GM12878 (cell line): ENCODE data around the gene PLXNA2. TPM values are rescaled to one million over a fixed set of nuclear protein-coding genes. Genes with fewer than 3 reads are reported as not detected.

Source experiments
- ATAC-seq: fragments of 200-7000 bp; cut with Tn5 transposase; 3 replicates; pipeline ENCODE4 v1.9.1; 2020; ENCODE audit warnings: mild to moderate bottlenecking, moderate library complexity
- BruUV-seq: library from RNA; stranded (reverse); fragments of 400-500 nt; replicated peaks from 2 replicates; lab custom pipeline; 2021; lab: Mats Ljungman, UMichigan
- CTCF ChIA-PET: fragments of 300-600 bp; sonication (Branson Sonifier 250); formaldehyde crosslinking; extraction: SDS; loops from one replicate; lab custom pipeline; 2021; ENCODE audit warnings: inconsistent platforms; lab: Yijun Ruan, JAX
- POLR2A ChIA-PET: fragments of 350-600 bp; formaldehyde crosslinking; extraction: SDS; loops from one replicate; lab custom pipeline; 2021; ENCODE audit warnings: inconsistent platforms; lab: Charles Lee
- RAD21 ChIA-PET: fragments of 300-600 bp; sonication (Branson Sonifier 250); formaldehyde crosslinking; loops from one replicate; lab custom pipeline; 2023; ENCODE audit warnings: antibody characterized with exemption; ENCODE audit not compliant: unreplicated experiment; lab: Charles Lee
- SMC1A ChIA-PET: fragments of 300-600 bp; sonication (Branson Sonifier 250); formaldehyde crosslinking; loops from one replicate; lab custom pipeline; 2023; ENCODE audit not compliant: unreplicated experiment, uncharacterized antibody; lab: Charles Lee
- DNase-seq: peaks from one replicate; pipeline ENCODE4 v3.0.0-alpha.2; 2011; ENCODE audit warnings: low read depth, low spot score
- FAIRE-seq: peaks from 3 replicates; lab custom pipeline; 2011; peaks lifted over from hg19 to GRCh38; lab: Jason Lieb, UNC
- H2AFZ ChIP-seq: 2 replicates; pipeline ENCODE4 v1.6.0; 2011; ENCODE audit warnings: low read depth, low read length, control low read depth; ENCODE audit not compliant: control insufficient read depth
- H3K27ac ChIP-seq: 2 replicates; pipeline ENCODE4 v1.5.1; 2011; ENCODE audit warnings: control low read depth; ENCODE audit not compliant: control insufficient read depth, insufficient read depth
- H3K27me3 ChIP-seq, 2 experiments: replicated peaks in 1 of 2; 2 replicates each; pipeline versions ENCODE4 v1.6.0 to v1.6.1; 2011; ENCODE audit warnings: low read length in 1 of 2; ENCODE audit not compliant: control insufficient read depth in 2 of 2, insufficient read depth in 2 of 2
- H3K36me3 ChIP-seq, 2 experiments: 2 replicates each; pipeline ENCODE4 v1.5.1; 2011; ENCODE audit warnings: low read length in 1 of 2; ENCODE audit not compliant: control insufficient read depth in 2 of 2, insufficient read depth in 2 of 2
- H3K4me1 ChIP-seq: 2 replicates; pipeline ENCODE4 v1.6.1; 2011; ENCODE audit warnings: mild to moderate bottlenecking, low read length, moderate library complexity, mixed read lengths; ENCODE audit not compliant: control insufficient read depth, insufficient read depth
- H3K4me2 ChIP-seq: 2 replicates; pipeline ENCODE4 v1.6.0; 2011; ENCODE audit warnings: control low read depth; ENCODE audit not compliant: control insufficient read depth, insufficient read depth
- H3K4me3 ChIP-seq: fragments of 200-600 bp; sonication (generic); 2 replicates; pipeline ENCODE4 v1.5.1; 2016
- H3K79me2 ChIP-seq: 2 replicates; pipeline ENCODE4 v1.6.0; 2011; ENCODE audit warnings: low read length; ENCODE audit not compliant: control insufficient read depth, insufficient read depth
- H3K9ac ChIP-seq: 2 replicates; pipeline ENCODE4 v1.8.0; 2011; ENCODE audit warnings: low read length, control low read depth, mixed read lengths; ENCODE audit not compliant: control insufficient read depth, insufficient read depth
- H3K9me3 ChIP-seq: replicated peaks from 3 replicates; pipeline ENCODE4 v1.5.1; 2011; ENCODE audit warnings: mild to moderate bottlenecking, low read length; ENCODE audit not compliant: control insufficient read depth, insufficient read depth
- H4K20me1 ChIP-seq: 2 replicates; pipeline ENCODE4 v1.6.0; 2011; ENCODE audit not compliant: control insufficient read depth, insufficient read depth
- CBX5 ChIP-seq: sonication (generic); IDR thresholded peaks from 2 replicates; pipeline ENCODE4 v1.6.1; 2016; ENCODE audit warnings: low read depth, moderate library complexity, mild to moderate bottlenecking, inconsistent platforms
- EZH2 ChIP-seq: IDR thresholded peaks from 2 replicates; pipeline ENCODE4 v1.6.1; 2012; ENCODE audit warnings: low read depth, mild to moderate bottlenecking, control low read depth, inconsistent platforms, low read length, borderline replicate concordance; ENCODE audit not compliant: control insufficient read depth
- YBX1 ChIP-seq: fragments of 450-650 bp; IDR thresholded peaks from 2 replicates; pipeline ENCODE4 v1.6.1; 2016; ENCODE audit warnings: antibody characterized with exemption
- ZNF217 ChIP-seq: fragments of 450-650 bp; IDR thresholded peaks from 2 replicates; pipeline ENCODE4 v1.6.1; 2017; ENCODE audit warnings: antibody characterized with exemption, mild to moderate bottlenecking
- ZNF384 ChIP-seq: IDR thresholded peaks from 2 replicates; pipeline ENCODE4 v1.6.1; 2012; ENCODE audit warnings: low read depth, mild to moderate bottlenecking, low read length, improper control_type of control experiment, borderline replicate concordance
- WGBS: methylation state at CpG from one replicate; pipeline ENCODE4 v1.1.6; 2016; ENCODE audit warnings: low lambda C conversion rate; ENCODE audit not compliant: insufficient replicate concordance, insufficient coverage; ENCODE audit errors: missing lambda C conversion rate; 5-methylcytosine and 5-hydroxymethylcytosine counted together
- in situ Hi-C: fragments of 300-500 bp; cut with MboI; formaldehyde crosslinking; loops from 9 replicates; pipeline ENCODE4 v1.14.3; 2018; ENCODE audit warnings: mixed read lengths
- intact Hi-C: fragments of 100-400 bp; cut with micrococcal nuclease; formaldehyde crosslinking; loops from one replicate; pipeline ENCODE4 v1.14.2; 2022; ENCODE audit not compliant: unreplicated experiment
- polyA plus RNA-seq, 11 experiments: library from polyadenylated mRNA; depleted of rRNA in 4 of 11; unstranded in 6 of 11; stranded (reverse) in 5 of 11; fragments of >200 nt; fragmentation: Nextera tagmentation in 4 of 11; fragmentation: Illumina TruSeq in 1 of 11; extraction: Ambion mirVana in 4 of 11; extraction: Trizol in 1 of 11; gene quantifications; 1 replicate in 1 of 11; 2 replicates in 10 of 11; pipeline versions ENCODE4 v1.2.1 to v1.2.3, GENCODE V29; 2011 to 2016; ENCODE audit warnings: inconsistent platforms in 2 of 11, missing spikeins in 2 of 11, low read depth in 1 of 11
- total RNA-seq, 4 experiments: library from RNA; depleted of rRNA in 3 of 4; stranded (reverse); fragments of >200 nt in 3 of 4; fragmentation: Illumina TruSeq in 1 of 4; extraction: Trizol in 1 of 4; gene quantifications; 2 replicates each; pipeline versions ENCODE4 v1.2.1 to v1.2.3, GENCODE V29; 2013 to 2021
- TF ChIP-seq, protein P1 (sequence below): IDR thresholded peaks from 2 replicates; pipeline ENCODE4 v1.6.1; 2011; ENCODE audit warnings: borderline replicate concordance, low read depth, mild to moderate bottlenecking, moderate library complexity, low read length; ENCODE audit not compliant: insufficient read depth, poor library complexity, severe bottlenecking
- TF ChIP-seq, protein P2 (sequence below): fragments of 450-650 bp; IDR thresholded peaks from 2 replicates; pipeline ENCODE4 v1.6.1; 2017; ENCODE audit warnings: mild to moderate bottlenecking, moderate library complexity
- TF ChIP-seq, protein P3 (sequence below): fragments of 150-350 bp; IDR thresholded peaks from 2 replicates; pipeline ENCODE4 v1.6.1; 2014; ENCODE audit warnings: mild to moderate bottlenecking, low read depth, low read length

The PLXNA2 gene
- total and polyA plus RNA-seq, 10 of the 15 experiments (the other 5 are each of a cell fraction or from before 2014, with no cell fraction given) = under 0.01 to 0.08 (median 0.07) TPM; not detected in 4

DNA sequence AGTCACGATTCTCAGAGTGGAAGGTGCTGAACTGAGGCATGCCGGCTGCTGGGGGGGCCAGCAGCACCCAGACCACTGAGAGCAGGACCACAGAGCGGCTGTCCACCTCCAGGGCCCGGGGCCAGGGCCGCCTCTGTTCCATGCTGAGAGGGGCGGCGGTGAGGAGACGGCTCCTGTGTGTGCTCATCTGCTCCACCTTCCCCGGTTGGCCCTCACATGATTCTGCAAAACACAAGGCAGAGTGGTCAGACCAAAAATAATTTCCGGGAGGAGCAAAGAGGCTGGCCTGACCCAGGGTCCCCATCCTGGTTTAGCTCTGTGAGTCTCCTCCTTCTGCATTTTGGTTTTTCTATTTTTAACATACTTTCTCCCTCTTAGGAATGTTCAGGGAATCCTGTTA is 26.4 kb downstream of the PLXNA2 start:
- no peak for FAIRE-seq
- no TSS peak for BruUV-seq

DNA sequence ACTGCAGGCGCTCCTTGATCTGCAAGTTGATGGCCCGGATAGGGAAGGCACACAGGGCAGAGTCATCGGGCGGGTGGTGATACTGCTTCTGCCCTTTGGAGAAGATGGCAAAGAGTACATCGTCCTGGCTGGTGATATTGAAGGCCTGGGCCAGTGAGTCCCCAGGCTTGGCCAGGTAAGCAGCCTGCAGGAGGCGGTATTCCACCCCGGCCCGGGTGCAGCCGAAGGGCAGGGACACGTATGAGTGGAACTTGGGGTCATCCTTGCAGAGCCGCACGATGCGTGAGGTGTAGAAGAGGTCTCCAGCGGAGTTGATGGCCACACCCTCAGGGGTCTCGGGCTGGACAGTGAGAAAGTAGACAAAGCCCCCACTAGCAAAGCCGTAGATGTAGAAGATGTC is 27.4 kb downstream of the PLXNA2 start:
- Histone ChIP-seq H3K9me3 (no peaks in the 10 kb centered on the region), H3K79me2 (no peaks in the 10 kb centered on the region), H3K9ac (no peak overlapping the region), H3K36me3 (no peaks in the 10 kb centered on the region), H2AFZ (no peak overlapping the region), H3K4me1 (no peaks in the 10 kb centered on the region), H3K27me3 (peaks cover 1 to 3% of the 10 kb centered on the region in 2 experiments; a peak in 2 of 4 replicates), H3K4me3 (no peak overlapping the region), H3K27ac (no peak overlapping the region), H3K4me2 (no peak overlapping the region), H4K20me1 (no peaks in the 10 kb centered on the region)
- in situ Hi-C loops (no loop called here), intact Hi-C loops (no loop called here)
- ATAC-seq (no peak), FAIRE-seq (no peak), DNase-seq (no peak)
- ChIA-PET SMC1A (interaction anchor here (0.7 to 1.5 kb wide), 2 partner anchors 9 to 13 kb away, joined by 3 read pairs; no protein-coding TSS in a partner anchor), POLR2A (interaction anchor here (0.6 kb wide), 1 partner anchor 10 kb away, joined by 5 read pairs; no protein-coding TSS in a partner anchor), RAD21 (no interaction called here), CTCF (interaction anchor here (0.7 to 1.6 kb wide), 2 partner anchors 17 to 85 kb away, joined by 3 to 6 read pairs; no protein-coding TSS in a partner anchor)
- TF ChIP-seq, protein P1, sequence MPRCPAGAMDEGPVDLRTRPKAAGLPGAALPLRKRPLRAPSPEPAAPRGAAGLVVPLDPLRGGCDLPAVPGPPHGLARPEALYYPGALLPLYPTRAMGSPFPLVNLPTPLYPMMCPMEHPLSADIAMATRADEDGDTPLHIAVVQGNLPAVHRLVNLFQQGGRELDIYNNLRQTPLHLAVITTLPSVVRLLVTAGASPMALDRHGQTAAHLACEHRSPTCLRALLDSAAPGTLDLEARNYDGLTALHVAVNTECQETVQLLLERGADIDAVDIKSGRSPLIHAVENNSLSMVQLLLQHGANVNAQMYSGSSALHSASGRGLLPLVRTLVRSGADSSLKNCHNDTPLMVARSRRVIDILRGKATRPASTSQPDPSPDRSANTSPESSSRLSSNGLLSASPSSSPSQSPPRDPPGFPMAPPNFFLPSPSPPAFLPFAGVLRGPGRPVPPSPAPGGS = no peak
- TF ChIP-seq, protein P2, sequence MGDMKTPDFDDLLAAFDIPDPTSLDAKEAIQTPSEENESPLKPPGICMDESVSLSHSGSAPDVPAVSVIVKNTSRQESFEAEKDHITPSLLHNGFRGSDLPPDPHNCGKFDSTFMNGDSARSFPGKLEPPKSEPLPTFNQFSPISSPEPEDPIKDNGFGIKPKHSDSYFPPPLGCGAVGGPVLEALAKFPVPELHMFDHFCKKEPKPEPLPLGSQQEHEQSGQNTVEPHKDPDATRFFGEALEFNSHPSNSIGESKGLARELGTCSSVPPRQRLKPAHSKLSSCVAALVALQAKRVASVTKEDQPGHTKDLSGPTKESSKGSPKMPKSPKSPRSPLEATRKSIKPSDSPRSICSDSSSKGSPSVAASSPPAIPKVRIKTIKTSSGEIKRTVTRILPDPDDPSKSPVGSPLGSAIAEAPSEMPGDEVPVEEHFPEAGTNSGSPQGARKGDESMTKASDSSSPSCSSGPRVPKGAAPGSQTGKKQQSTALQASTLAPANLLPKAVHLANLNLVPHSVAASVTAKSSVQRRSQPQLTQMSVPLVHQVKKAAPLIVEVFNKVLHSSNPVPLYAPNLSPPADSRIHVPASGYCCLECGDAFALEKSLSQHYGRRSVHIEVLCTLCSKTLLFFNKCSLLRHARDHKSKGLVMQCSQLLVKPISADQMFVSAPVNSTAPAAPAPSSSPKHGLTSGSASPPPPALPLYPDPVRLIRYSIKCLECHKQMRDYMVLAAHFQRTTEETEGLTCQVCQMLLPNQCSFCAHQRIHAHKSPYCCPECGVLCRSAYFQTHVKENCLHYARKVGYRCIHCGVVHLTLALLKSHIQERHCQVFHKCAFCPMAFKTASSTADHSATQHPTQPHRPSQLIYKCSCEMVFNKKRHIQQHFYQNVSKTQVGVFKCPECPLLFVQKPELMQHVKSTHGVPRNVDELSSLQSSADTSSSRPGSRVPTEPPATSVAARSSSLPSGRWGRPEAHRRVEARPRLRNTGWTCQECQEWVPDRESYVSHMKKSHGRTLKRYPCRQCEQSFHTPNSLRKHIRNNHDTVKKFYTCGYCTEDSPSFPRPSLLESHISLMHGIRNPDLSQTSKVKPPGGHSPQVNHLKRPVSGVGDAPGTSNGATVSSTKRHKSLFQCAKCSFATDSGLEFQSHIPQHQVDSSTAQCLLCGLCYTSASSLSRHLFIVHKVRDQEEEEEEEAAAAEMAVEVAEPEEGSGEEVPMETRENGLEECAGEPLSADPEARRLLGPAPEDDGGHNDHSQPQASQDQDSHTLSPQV = no peak
- 55% methylated on average over 15 of the region's 16 CpGs for WGBS
- no TSS peak for BruUV-seq

More for the DNA sequence above, 26.4 kb downstream of the PLXNA2 start:
- Histone ChIP-seq H3K4me3 (no peak overlapping the region), H3K36me3 (no peaks in the 10 kb centered on the region), H3K4me2 (no peak overlapping the region), H3K9me3 (no peaks in the 10 kb centered on the region), H3K27me3 (peaks cover 1 to 8% of the 10 kb centered on the region in 2 experiments; a peak in 2 of 4 replicates), H3K79me2 (no peaks in the 10 kb centered on the region), H2AFZ (no peak overlapping the region), H3K9ac (no peak overlapping the region), H3K4me1 (no peaks in the 10 kb centered on the region), H4K20me1 (no peaks in the 10 kb centered on the region), H3K27ac (no peak overlapping the region)
- in situ Hi-C loops (no loop called here), intact Hi-C loops (no loop called here)
- TF ChIP-seq CBX5 (no peak), YBX1 (no peak), ZNF217 (no peak), EZH2 (no peak), ZNF384 (no peak)
- TF ChIP-seq, protein P3, sequence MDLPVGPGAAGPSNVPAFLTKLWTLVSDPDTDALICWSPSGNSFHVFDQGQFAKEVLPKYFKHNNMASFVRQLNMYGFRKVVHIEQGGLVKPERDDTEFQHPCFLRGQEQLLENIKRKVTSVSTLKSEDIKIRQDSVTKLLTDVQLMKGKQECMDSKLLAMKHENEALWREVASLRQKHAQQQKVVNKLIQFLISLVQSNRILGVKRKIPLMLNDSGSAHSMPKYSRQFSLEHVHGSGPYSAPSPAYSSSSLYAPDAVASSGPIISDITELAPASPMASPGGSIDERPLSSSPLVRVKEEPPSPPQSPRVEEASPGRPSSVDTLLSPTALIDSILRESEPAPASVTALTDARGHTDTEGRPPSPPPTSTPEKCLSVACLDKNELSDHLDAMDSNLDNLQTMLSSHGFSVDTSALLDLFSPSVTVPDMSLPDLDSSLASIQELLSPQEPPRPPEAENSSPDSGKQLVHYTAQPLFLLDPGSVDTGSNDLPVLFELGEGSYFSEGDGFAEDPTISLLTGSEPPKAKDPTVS = no peak
- ChIA-PET POLR2A (no interaction called here), SMC1A (interaction anchor here (1.5 kb wide), 1 partner anchor 10 kb away, joined by 3 read pairs; no protein-coding TSS in a partner anchor), CTCF (no interaction called here), RAD21 (no interaction called here)
- WGBS = 47% methylated on average over 10 of the region's 10 CpGs
- DNase-seq = no peak
- no peak for ATAC-seq
